Lower leg skin (tissue), 3 donors: ENCODE data around the gene CPXM2.

ENCODE experiments used
- POLR2A ChIP-seq, 2 donors: fragments of 450-650 bp; IDR thresholded peaks; one replicate each; pipeline ENCODE4 v1.6.1; 2016 to 2017; ENCODE audit warnings: antibody characterized with exemption in 2 of 2, mild to moderate bottlenecking in 1 of 2, moderate library complexity in 1 of 2
- TF ChIP-seq, protein P1 (sequence below), 3 donors: fragments of 450-650 bp; IDR thresholded peaks; one replicate each; pipeline ENCODE4 v1.5.1; 2016; ENCODE audit warnings: antibody characterized with exemption in 3 of 3, mild to moderate bottlenecking in 3 of 3, moderate library complexity in 2 of 3

DNA sequence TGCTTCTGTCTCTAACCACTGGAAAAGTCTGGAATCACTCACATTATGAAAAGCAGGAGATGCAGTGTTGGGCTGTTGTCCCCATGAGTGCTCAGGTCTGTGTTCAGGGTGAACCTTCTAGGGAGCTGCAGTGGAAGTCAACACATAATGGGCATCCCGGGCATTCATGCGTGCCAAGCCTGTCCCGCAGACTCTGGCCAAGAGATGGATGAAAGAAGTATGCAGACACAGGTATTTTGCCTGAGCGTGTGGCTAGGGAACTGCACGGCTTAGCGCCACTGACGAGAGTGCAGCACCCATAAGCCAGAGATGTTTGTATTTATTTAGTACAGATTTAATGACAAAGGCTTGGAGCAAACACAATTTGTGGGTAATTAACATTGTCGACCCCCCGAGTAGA is 140.7 kb downstream of the CPXM2 start:
- TF ChIP-seq, protein P1, sequence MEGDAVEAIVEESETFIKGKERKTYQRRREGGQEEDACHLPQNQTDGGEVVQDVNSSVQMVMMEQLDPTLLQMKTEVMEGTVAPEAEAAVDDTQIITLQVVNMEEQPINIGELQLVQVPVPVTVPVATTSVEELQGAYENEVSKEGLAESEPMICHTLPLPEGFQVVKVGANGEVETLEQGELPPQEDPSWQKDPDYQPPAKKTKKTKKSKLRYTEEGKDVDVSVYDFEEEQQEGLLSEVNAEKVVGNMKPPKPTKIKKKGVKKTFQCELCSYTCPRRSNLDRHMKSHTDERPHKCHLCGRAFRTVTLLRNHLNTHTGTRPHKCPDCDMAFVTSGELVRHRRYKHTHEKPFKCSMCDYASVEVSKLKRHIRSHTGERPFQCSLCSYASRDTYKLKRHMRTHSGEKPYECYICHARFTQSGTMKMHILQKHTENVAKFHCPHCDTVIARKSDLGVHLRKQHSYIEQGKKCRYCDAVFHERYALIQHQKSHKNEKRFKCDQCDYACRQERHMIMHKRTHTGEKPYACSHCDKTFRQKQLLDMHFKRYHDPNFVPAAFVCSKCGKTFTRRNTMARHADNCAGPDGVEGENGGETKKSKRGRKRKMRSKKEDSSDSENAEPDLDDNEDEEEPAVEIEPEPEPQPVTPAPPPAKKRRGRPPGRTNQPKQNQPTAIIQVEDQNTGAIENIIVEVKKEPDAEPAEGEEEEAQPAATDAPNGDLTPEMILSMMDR (IDR thresholded peaks at IDR 0.05), result no peak
- TF ChIP-seq POLR2A (IDR thresholded peaks at IDR 0.05), result no peak
